ENCODE data around the gene SERPINA3. TPM values are rescaled to one million over a fixed set of nuclear protein-coding genes. Genes with fewer than 3 reads are reported as not detected.

The SERPINA3 gene
- total RNA-seq, 1 donor from 2014 or later: not detected

DNA sequence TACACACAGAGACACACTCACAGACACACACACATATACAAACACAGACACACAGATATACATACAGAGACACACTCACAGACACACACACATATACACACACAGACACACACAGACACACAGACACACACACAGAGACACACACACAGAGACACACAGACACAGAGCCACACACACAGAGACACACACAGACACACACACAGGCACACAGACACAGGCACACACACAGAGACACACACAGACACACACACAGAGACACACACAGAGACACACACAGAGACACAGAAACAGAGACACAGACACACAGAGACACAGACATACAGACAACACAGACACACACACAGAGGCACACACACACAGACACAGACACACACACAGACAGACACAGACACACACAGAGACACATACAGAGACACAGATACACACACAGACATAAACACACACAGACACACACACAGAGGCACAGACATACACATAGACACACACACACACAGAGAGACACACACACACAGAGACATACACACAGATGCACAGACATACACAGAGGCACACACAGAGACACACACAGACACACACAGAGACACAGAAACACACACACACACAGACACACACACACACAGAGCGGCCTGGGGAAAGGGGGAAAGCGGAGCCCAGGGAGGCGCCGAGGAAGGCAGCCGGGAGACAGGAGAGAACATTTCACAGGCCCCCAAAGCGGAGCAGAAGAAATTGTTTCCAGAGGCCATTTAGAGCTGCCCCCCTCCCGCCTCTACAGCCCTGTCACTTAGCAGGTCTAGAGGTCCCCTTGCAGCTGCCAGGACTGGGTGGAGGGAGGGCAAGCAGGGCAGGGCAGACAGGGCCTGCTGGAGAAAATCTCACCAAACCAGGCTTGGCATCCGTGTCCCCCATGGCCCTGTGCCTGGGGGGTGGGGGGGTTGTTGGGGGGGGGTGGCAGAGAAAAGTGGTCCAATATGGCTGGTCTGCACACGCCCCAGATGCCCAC is 38.9 kb downstream of the SERPINA3 start:
- no peak for TF ChIP-seq EZH2 (IDR thresholded peaks at IDR 0.05)
- TF ChIP-seq EZH2phosphoT487 (IDR thresholded peaks at IDR 0.05): no peak
- TF ChIP-seq, protein P1, sequence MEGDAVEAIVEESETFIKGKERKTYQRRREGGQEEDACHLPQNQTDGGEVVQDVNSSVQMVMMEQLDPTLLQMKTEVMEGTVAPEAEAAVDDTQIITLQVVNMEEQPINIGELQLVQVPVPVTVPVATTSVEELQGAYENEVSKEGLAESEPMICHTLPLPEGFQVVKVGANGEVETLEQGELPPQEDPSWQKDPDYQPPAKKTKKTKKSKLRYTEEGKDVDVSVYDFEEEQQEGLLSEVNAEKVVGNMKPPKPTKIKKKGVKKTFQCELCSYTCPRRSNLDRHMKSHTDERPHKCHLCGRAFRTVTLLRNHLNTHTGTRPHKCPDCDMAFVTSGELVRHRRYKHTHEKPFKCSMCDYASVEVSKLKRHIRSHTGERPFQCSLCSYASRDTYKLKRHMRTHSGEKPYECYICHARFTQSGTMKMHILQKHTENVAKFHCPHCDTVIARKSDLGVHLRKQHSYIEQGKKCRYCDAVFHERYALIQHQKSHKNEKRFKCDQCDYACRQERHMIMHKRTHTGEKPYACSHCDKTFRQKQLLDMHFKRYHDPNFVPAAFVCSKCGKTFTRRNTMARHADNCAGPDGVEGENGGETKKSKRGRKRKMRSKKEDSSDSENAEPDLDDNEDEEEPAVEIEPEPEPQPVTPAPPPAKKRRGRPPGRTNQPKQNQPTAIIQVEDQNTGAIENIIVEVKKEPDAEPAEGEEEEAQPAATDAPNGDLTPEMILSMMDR (IDR thresholded peaks at IDR 0.05): no peak

DNA sequence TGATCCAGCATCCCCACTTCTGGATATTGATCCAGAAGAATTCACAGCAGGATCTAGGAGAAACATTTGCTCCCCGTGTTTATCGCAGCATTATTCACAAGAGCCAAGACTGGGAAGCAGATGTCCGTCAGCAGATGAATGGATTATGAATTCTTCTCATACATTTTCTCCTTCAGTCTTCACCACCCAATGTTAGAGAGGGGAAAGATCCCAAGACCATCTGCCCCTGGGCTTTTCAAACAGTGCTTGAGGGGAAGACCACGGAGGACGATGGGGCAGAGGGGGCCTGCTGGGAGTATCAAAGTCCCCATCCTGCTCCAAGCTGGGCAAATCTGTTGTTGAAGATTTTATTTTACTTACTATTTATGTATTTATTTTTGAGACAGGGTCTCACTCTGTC is 41.1 kb downstream of the SERPINA3 start:
- Histone ChIP-seq H2AFZ (replicated peaks) (no peak overlapping the region), H4K20me1 (ENCODE audit: low read depth) (no peaks in the 10 kb centered on the region), H3K79me2 (ENCODE audit: low read depth) (no peaks in the 10 kb centered on the region), H3K27ac (no peak overlapping the region), H3K9me3 (ENCODE audit: low read depth) (no peaks in the 10 kb centered on the region), H3K9ac (no peak overlapping the region), H3K4me2 (no peak overlapping the region), H3K4me1 (no peaks in the 10 kb centered on the region), H3K36me3 (no peaks in the 10 kb centered on the region), H3F3A (ENCODE audit: low read depth) (no peaks in the 10 kb centered on the region), H3K4me3 (no peak overlapping the region), H3K27me3 (no peaks in the 10 kb centered on the region)
- H3K36me3 Mint-ChIP-seq: no peaks in the 10 kb centered on the region
- H3K27me3 Mint-ChIP-seq (ENCODE audit: insufficient read depth, low read depth): peaks cover 5% of the 10 kb centered on the region
- H3K9me3 Mint-ChIP-seq: peaks cover 11% of the 10 kb centered on the region
- H3K4me1 Mint-ChIP-seq: peaks cover 6% of the 10 kb centered on the region
- H3K4me3 Mint-ChIP-seq: no peak overlapping the region
- DNase-seq (ENCODE audit: low spot score): no peak
- H3K27ac Mint-ChIP-seq: no peak overlapping the region
- TF ChIP-seq EZH2 (IDR thresholded peaks at IDR 0.05): no peak
- TF ChIP-seq, protein P1 (IDR thresholded peaks at IDR 0.05): no peak
- TF ChIP-seq EZH2phosphoT487 (IDR thresholded peaks at IDR 0.05): no peak

More for the DNA sequence above, 38.9 kb downstream of the SERPINA3 start:
- no peaks in the 10 kb centered on the region for H3F3A ChIP-seq (ENCODE audit: low read depth)
- no peaks in the 10 kb centered on the region for H4K20me1 ChIP-seq (ENCODE audit: low read depth)
- H3K36me3 ChIP-seq: no peaks in the 10 kb centered on the region
- H3K4me2 ChIP-seq: no peak overlapping the region
- Mint-ChIP-seq H3K4me1 (peaks cover 8% of the 10 kb centered on the region), H3K9me3 (peaks cover 8% of the 10 kb centered on the region), H3K36me3 (no peaks in the 10 kb centered on the region), H3K27me3 (ENCODE audit: insufficient read depth, low read depth) (peaks cover 3% of the 10 kb centered on the region), H3K4me3 (no peak overlapping the region), H3K27ac (no peak overlapping the region)
- H3K4me3 ChIP-seq: no peak overlapping the region
- no peaks in the 10 kb centered on the region for H3K79me2 ChIP-seq (ENCODE audit: low read depth)
- no peak overlapping the region for H2AFZ ChIP-seq (replicated peaks)
- DNase-seq (ENCODE audit: low spot score): no peak
- H3K27ac ChIP-seq: no peak overlapping the region
- no peak overlapping the region for H3K9ac ChIP-seq
- H3K9me3 ChIP-seq (ENCODE audit: low read depth): no peaks in the 10 kb centered on the region
- H3K27me3 ChIP-seq: no peaks in the 10 kb centered on the region
- no peaks in the 10 kb centered on the region for H3K4me1 ChIP-seq

DNA sequence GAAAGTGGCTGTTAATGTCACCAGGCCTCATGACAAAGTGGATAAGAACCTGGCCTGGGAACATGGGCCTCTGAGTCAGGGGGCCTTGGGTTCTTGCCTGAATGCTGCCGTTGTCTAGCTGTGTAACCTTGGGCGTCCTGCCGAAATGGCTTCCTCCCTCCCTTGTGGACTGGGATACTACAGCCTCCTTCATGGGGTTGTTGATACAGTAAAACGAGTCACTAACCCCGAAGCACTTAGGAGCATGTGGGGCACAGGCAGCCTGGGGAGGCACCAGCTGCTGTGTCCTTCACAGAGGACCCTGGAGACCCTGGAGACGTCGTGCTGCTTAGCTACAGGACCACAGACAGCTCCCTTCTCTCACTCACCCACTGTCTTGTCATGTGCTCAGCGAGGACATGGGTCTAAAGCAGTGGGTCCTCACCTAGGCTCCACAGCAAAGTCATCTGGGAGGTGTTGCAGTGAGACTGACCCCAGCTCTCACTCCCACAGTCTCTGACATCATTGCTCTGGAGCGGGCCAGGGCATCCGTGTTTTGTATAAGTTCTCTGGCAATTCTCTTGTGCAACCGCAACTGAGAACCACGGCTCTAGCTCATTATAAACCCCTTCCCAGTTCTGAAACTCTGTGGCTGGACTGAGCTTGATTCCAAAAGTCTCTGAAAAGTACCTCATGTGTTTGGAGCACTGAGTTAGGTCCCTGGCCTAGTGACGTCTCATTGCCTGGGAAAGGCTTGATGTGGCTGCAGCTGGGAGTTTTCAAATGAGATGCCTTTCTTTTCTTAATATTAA is 42.1 kb downstream of the SERPINA3 start:
- Histone ChIP-seq H4K20me1 (ENCODE audit: low read depth) (no peaks in the 10 kb centered on the region), H3K79me2 (ENCODE audit: low read depth) (no peaks in the 10 kb centered on the region), H3F3A (ENCODE audit: low read depth) (no peaks in the 10 kb centered on the region), H3K36me3 (no peaks in the 10 kb centered on the region), H3K27me3 (no peaks in the 10 kb centered on the region), H3K27ac (no peak overlapping the region), H3K4me1 (no peaks in the 10 kb centered on the region), H3K4me3 (no peak overlapping the region), H3K4me2 (no peak overlapping the region), H3K9ac (no peak overlapping the region), H3K9me3 (ENCODE audit: low read depth) (no peaks in the 10 kb centered on the region), H2AFZ (replicated peaks) (no peak overlapping the region)
- no peaks in the 10 kb centered on the region for H3K36me3 Mint-ChIP-seq
- peaks cover 5% of the 10 kb centered on the region for H3K27me3 Mint-ChIP-seq (ENCODE audit: insufficient read depth, low read depth)
- DNase-seq (ENCODE audit: low spot score): no peak
- no peak overlapping the region for H3K4me3 Mint-ChIP-seq
- peaks cover 6% of the 10 kb centered on the region for H3K4me1 Mint-ChIP-seq
- TF ChIP-seq EZH2phosphoT487 (IDR thresholded peaks at IDR 0.05): no peak
- TF ChIP-seq, protein P1 (IDR thresholded peaks at IDR 0.05): no peak
- TF ChIP-seq EZH2 (IDR thresholded peaks at IDR 0.05): no peak
- peaks cover 8% of the 10 kb centered on the region for H3K9me3 Mint-ChIP-seq
- no peak overlapping the region for H3K27ac Mint-ChIP-seq
